SK-N-SH (cell line): ENCODE data around the gene C9orf43. TPM values are rescaled to one million over a fixed set of nuclear protein-coding genes. Genes with fewer than 3 reads are reported as not detected.
"Not testable (repeated sequence)": the region's sequence is repeated elsewhere in the genome, so short reads cannot be mapped to it uniquely, and the experiment has no call there.

Experiments used
- CTCF ChIA-PET: fragments of 300-600, 350-600 bp; formaldehyde crosslinking; extraction: SDS; loops from one replicate; lab custom pipeline; 2021; lab: Yijun Ruan, JAX
- POLR2A ChIA-PET: fragments of 350-600 bp; sonication (Branson Sonifier 250); formaldehyde crosslinking; extraction: SDS; loops from one replicate; lab custom pipeline; 2020; ENCODE audit warnings: antibody characterized with exemption, inconsistent platforms; lab: Yijun Ruan, JAX
- DNase-seq: peaks from one replicate; pipeline ENCODE4 v3.0.0; 2012
- H2AFZ ChIP-seq: fragments of 200-600 bp; sonication (generic); 2 replicates; pipeline ENCODE4 v1.8.1; 2016; ENCODE audit warnings: antibody characterized with exemption, mild to moderate bottlenecking, low read depth
- H3F3A ChIP-seq: fragments of 200-600 bp; sonication (generic); replicated peaks from 2 replicates; pipeline ENCODE3; 2016; ENCODE audit warnings: antibody characterized with exemption, mild to moderate bottlenecking; ENCODE audit not compliant: insufficient read depth
- H3K27ac ChIP-seq, 2 experiments: fragments of 200-500 bp in 1 of 2; fragments of 200-600 bp in 1 of 2; sonication (Bioruptor generic) in 1 of 2; sonication (generic), shearing (Covaris generic) in 1 of 2; 2 replicates each; pipeline versions ENCODE4 v1.5.1 to v1.6.1; 2014 to 2016; ENCODE audit warnings: low read depth in 2 of 2, inconsistent platforms in 1 of 2, low read length in 1 of 2, mild to moderate bottlenecking in 1 of 2, mixed read lengths in 1 of 2
- H3K27me3 ChIP-seq: fragments of 200-600 bp; sonication (generic), shearing (Covaris generic); 2 replicates; pipeline ENCODE4 v1.6.1; 2016; ENCODE audit warnings: mixed run types; ENCODE audit not compliant: insufficient read depth
- H3K36me3 ChIP-seq, 2 experiments: fragments of 200-500 bp in 1 of 2; fragments of 200-600 bp in 1 of 2; sonication (Bioruptor generic) in 1 of 2; sonication (generic) in 1 of 2; replicated peaks in 1 of 2; 2 replicates each; pipeline versions ENCODE3 to v1.5.1; 2014 to 2016; ENCODE audit warnings: low read length in 1 of 2, mild to moderate bottlenecking in 1 of 2; ENCODE audit not compliant: insufficient read depth in 2 of 2, control insufficient read depth in 1 of 2
- H3K4me1 ChIP-seq, 2 experiments: fragments of 200-500 bp in 1 of 2; fragments of 200-600 bp in 1 of 2; sonication (Bioruptor generic) in 1 of 2; sonication (generic), shearing (Covaris generic) in 1 of 2; 2 replicates each; pipeline versions ENCODE4 v1.5.1 to v1.6.1; 2014 to 2016; ENCODE audit warnings: low read depth in 1 of 2, low read length in 1 of 2, mixed run types in 1 of 2; ENCODE audit not compliant: insufficient read depth in 2 of 2, control insufficient read depth in 1 of 2
- H3K4me2 ChIP-seq: fragments of 200-600 bp; sonication (generic), shearing (Covaris generic); 2 replicates; pipeline ENCODE4 v1.6.1; 2017; ENCODE audit warnings: mixed run types
- H3K4me3 ChIP-seq, 2 experiments: fragments of 200-500 bp in 1 of 2; fragments of 200-600 bp in 1 of 2; sonication (Bioruptor generic) in 1 of 2; sonication (generic), shearing (Covaris generic) in 1 of 2; 2 replicates each; pipeline versions ENCODE4 v1.5.1 to v1.8.1; 2014 to 2016; ENCODE audit warnings: low read depth in 2 of 2, inconsistent platforms in 1 of 2, low read length in 1 of 2, mild to moderate bottlenecking in 1 of 2, mixed read lengths in 1 of 2, moderate library complexity in 1 of 2
- H3K79me2 ChIP-seq: fragments of 200-600 bp; sonication (generic); 2 replicates; pipeline ENCODE4 v1.8.1; 2017; ENCODE audit warnings: mild to moderate bottlenecking; ENCODE audit not compliant: insufficient read depth
- H3K9ac ChIP-seq: fragments of 200-600 bp; sonication (generic); 2 replicates; pipeline ENCODE4 v1.6.1; 2017; ENCODE audit warnings: mixed run types
- H3K9me2 ChIP-seq: fragments of 200-600 bp; sonication (generic); 2 replicates; pipeline ENCODE4 v1.6.1; 2017; ENCODE audit warnings: mixed run types
- H3K9me3 ChIP-seq: fragments of 200-600 bp; sonication (generic); 2 replicates; pipeline ENCODE4 v1.6.1; 2017; ENCODE audit warnings: mixed run types, mild to moderate bottlenecking, moderate library complexity
- H4K20me1 ChIP-seq: fragments of 200-600 bp; sonication (generic); 2 replicates; pipeline ENCODE4 v1.6.1; 2017; ENCODE audit warnings: mild to moderate bottlenecking, mixed run types; ENCODE audit not compliant: insufficient read depth
- CTCF ChIP-seq: fragments of 200-600 bp; sonication (generic); IDR thresholded peaks from 2 replicates; pipeline ENCODE4 v1.6.1; 2017; ENCODE audit warnings: antibody characterized with exemption, mild to moderate bottlenecking, moderate library complexity
- GABPA ChIP-seq: IDR thresholded peaks from 2 replicates; pipeline ENCODE4 v1.4.0; 2012; ENCODE audit warnings: low read depth, mild to moderate bottlenecking
- RAD21 ChIP-seq: IDR thresholded peaks from 2 replicates; pipeline ENCODE4 v1.6.1; 2012; ENCODE audit warnings: mild to moderate bottlenecking, low read length
- RCOR1 ChIP-seq: fragments of 150-350 bp; IDR thresholded peaks from 2 replicates; pipeline ENCODE4 v1.6.1; 2017; ENCODE audit warnings: antibody characterized with exemption, low read length
- SMC3 ChIP-seq: IDR thresholded peaks from 2 replicates; pipeline ENCODE4 v1.6.1; 2012; ENCODE audit warnings: low read depth, low read length, improper control_type of control experiment
- YY1 ChIP-seq: IDR thresholded peaks from 2 replicates; pipeline ENCODE4 v1.4.0; 2012; ENCODE audit warnings: low read depth, mild to moderate bottlenecking
- WGBS: methylation state at CpG from one replicate; pipeline ENCODE4 v1.1.6; 2017; ENCODE audit warnings: low lambda C conversion rate; 5-methylcytosine and 5-hydroxymethylcytosine counted together
- polyA plus RNA-seq, 3 experiments: library from polyadenylated mRNA; depleted of rRNA; stranded (reverse); fragments of >200 nt; gene quantifications; 2 replicates each; pipeline ENCODE4 v1.2.3, GENCODE V29; 2012
- TF ChIP-seq, protein P1 (sequence below): fragments of 150-350 bp; IDR thresholded peaks from 2 replicates; pipeline ENCODE4 v1.6.1; 2017; ENCODE audit warnings: antibody characterized with exemption, low read length, low read depth, borderline replicate concordance

The C9orf43 gene
- polyA plus RNA-seq, 1 of the 3 experiments (the other 2 are of a cell fraction), result 0.58 TPM

DNA sequence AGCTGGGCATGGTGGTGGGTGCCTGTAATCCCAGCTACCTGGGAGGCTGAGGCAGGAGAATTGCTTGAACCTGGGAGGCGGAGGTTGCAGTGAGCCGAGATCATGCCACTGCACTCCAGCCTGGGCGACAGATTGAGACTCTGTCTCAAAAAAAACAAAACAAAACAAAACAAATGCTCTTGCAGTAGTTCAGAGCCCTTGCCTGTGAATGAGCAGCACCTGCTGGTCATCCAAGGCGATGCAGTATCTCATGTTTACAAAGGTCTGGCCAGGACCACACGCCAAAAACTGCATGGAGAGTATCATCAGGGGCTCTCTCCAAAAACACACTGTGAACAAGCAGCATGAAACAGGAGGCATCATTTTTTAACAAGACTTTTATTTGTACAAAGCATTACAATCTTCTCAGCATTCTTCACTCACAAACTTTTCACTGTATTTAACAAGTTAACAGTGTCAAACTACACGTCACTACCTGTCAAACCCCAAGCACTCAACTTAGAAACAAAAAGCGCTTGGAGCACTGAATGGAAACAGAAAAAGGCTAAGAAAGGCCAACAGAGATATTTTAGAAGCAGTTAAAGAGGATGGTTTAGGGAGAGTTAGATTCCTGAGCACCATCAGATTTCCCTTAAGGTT, 3.6 kb upstream of the C9orf43 start:
- peak; percentile 62 for DNase-seq
- H3K9me2 ChIP-seq, H2AFZ ChIP-seq, H3K27me3 ChIP-seq, H3K9ac ChIP-seq, H4K20me1 ChIP-seq, H3K27ac ChIP-seq, H3K4me1 ChIP-seq, H3K9me3 ChIP-seq, H3K4me2 ChIP-seq: not testable (repeated sequence)
- ChIA-PET CTCF (interaction anchor here (0.8 to 14.1 kb wide), 13 partner anchors 39 to 251 kb away, joined by 3 to 145 read pairs (median 5); partner anchors contain the start of genes CDC26, PRPF4 and WDR31), POLR2A (interaction anchor here (1.2 kb wide), 1 partner anchor 132 kb away, joined by 4 read pairs; the partner anchor contains the start of genes CDC26 and PRPF4)
- Histone ChIP-seq H3K36me3 (peaks cover 15 to 20% of the 10 kb centered on the region in 2 experiments), H3F3A (peaks cover 23% of the 10 kb centered on the region), H3K4me3 (peak overlapping the region in 1 of 2 experiments; percentile 28; a peak in 1 of 4 replicates), H3K79me2 (peaks cover 24% of the 10 kb centered on the region)
- TF ChIP-seq RAD21 (peak; percentile 80), SMC3 (peak; percentile 86), CTCF (peak; percentile 82)
- WGBS, result 56% methylated on average over 7 of the region's 7 CpGs

DNA sequence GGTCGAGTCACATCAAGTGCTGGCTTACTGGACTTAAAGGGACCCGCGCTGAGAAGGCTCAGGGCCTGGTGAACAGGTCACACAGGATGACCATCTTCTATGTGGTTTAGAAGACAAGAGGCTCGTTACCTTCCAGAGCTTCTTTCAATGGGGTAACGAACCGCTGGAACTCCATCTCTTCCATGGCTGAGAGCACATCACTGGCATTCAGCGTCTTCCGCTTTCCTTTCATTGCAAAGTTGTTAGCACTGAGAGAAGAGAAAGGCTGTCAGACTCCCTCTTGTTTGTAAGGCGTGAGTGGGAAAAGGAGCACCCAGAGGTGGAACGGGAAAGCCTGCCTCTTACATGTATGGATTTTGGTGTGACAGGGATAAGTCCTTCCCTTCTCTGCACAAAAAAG, 1.1 kb upstream of the C9orf43 start:
- POLR2A ChIA-PET, result interaction anchor here (0.7 to 2.5 kb wide), 9 partner anchors 8 to 240 kb away, joined by 3 to 19 read pairs (median 3); partner anchors contain the start of genes ALAD, CDC26, HDHD3 and PRPF4
- Histone ChIP-seq H3K9ac (peak overlapping the region; percentile 94), H3K36me3 (peaks cover 15 to 20% of the 10 kb centered on the region in 2 experiments), H2AFZ (no peak overlapping the region), H3K27me3 (no peaks in the 10 kb centered on the region), H3K27ac (peak overlapping the region; percentile 96), H4K20me1 (no peaks in the 10 kb centered on the region), H3K4me2 (peak overlapping the region; percentile 99), H3K4me1 (peaks cover 0 to 7% of the 10 kb centered on the region in 2 experiments; a peak in 1 of 4 replicates), H3K9me3 (no peaks in the 10 kb centered on the region), H3K4me3 (peak overlapping the region; percentile 81 to 88), H3F3A (peaks cover 23% of the 10 kb centered on the region), H3K9me2 (no peaks in the 10 kb centered on the region), H3K79me2 (peaks cover 24% of the 10 kb centered on the region)
- CTCF ChIA-PET, result interaction anchor here (1.0 to 14.1 kb wide), 11 partner anchors 8 to 249 kb away, joined by 3 to 145 read pairs (median 9); partner anchors contain the start of genes ALAD, CDC26 and PRPF4
- no peak for TF ChIP-seq YY1
- TF ChIP-seq, protein P1, sequence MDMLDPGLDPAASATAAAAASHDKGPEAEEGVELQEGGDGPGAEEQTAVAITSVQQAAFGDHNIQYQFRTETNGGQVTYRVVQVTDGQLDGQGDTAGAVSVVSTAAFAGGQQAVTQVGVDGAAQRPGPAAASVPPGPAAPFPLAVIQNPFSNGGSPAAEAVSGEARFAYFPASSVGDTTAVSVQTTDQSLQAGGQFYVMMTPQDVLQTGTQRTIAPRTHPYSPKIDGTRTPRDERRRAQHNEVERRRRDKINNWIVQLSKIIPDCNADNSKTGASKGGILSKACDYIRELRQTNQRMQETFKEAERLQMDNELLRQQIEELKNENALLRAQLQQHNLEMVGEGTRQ, result no peak
- no peak for TF ChIP-seq GABPA
- TF ChIP-seq RCOR1, result no peak
- DNase-seq, result no peak
- 27% methylated on average over 10 of the region's 10 CpGs for WGBS
